Glomerular endothelial cell (primary cell): Measurements from ENCODE around the gene ADRM1. TPM values are rescaled to one million over a fixed set of nuclear protein-coding genes. Genes with fewer than 3 reads are reported as not detected.

ENCODE experiments used
- DNase-seq: peaks from one replicate; pipeline ENCODE4 v3.0.0-alpha.2; 2011; ENCODE audit warnings: low read depth, low spot score; ENCODE audit errors: extremely low read depth
- total RNA-seq: library from RNA; depleted of rRNA; stranded (reverse); fragments of >200 nt; gene quantifications from 2 replicates; pipeline ENCODE4 v1.2.3, GENCODE V29; 2015

The ADRM1 gene
- 197 and 227 TPM in 2 replicates for total RNA-seq

DNA sequence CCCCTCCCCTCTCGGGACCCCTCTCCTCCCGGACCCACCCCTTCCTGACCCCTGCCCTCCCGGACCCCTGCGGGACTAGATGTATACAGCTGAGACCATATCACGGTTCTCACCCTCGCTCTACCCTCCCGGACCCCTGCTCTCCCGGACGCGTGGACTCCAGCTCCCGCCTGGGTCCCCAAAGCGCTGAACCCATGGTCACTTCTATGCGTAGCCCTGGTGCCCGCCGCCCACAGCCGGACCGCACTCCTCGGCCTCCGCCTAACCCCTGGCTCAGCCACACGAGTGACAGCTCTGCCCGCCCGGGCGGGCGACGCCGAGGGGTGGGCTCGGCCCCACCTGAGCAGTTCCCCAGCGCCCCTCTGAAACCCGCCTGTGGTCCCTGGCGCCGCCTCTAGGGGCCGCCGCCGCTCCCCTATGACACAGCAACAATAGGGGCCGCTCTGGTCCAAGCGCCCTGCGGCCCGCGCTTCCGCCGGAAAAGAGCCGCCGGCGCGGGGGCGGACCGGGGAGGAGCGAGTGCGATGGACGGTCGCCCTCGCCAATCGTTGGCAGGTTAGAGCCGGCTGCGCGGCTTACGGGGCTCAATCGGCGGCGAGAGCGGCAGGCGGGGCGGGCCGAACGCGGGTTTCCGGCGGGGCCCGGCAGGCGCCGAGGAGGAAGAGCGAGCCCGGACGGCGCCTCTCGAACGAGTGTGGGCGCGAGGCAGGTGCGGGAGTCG, at the start of gene ADRM1:
ADRM1 (plus strand) TSS at position 657 of the 721 bp plus-strand sequence. CDS start 572 bp downstream, outside the sequence.
- peak; percentile 37 for DNase-seq

DNA sequence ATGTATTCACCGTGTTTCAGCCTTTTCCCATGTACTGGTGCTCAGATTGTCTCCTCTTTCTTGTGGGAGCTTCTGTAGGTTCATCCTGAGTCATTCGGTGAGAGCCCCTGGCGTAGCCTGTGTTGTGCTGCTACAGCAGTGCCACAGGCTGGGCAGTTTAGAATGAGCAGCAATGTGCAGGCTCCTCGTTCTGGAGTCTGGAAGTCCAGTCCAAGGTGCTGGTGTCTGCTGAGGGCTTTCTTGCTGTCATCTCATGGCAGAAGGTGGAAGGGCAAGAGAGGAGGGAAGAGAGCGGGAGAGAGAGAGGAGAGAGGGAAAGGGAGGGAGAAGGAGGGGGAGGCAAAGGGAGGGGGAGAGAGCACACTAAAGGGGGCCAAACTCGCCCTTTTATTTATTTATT, 49.4 kb upstream of the ADRM1 start:
- no peak for DNase-seq

DNA sequence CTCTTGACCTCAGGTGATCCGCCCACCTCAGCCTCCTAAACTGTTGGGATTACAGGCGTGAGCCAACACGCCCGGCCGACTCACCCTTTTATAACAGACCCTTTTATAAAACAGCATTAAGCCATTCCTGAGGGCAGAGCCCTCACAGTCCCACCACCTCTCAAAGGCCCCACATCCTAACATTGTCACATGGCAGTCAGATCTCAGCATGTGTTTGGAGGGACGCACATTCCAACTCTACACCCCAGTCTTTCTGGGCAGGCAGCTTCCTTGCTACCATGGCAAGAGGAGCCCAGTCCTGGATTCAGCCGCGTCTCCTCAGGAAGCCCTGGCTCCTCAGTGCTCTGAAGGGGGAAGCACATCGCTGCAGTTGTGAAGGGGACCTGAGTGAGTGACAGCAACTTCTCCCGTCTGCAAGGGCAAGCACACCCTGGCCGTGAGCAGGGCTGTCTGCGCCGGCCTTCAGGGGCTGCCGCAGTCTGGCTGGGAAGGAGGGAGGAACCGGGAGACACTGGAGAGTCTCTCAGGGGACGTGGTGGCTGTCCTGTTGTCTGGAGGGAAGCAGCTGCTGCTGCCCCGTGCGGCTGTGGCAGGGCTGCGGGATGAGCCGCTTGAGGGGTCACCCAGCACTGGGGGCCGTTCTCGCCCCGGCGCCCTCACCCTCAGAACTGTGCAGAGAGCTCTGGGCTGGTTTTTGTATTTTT, 48.6 kb upstream of the ADRM1 start:
- DNase-seq: no peak

- no peak for DNase-seq
Measured at GRCh38 chr20:62255976-62256375, 46.8 kb upstream of the ADRM1 start.

DNA sequence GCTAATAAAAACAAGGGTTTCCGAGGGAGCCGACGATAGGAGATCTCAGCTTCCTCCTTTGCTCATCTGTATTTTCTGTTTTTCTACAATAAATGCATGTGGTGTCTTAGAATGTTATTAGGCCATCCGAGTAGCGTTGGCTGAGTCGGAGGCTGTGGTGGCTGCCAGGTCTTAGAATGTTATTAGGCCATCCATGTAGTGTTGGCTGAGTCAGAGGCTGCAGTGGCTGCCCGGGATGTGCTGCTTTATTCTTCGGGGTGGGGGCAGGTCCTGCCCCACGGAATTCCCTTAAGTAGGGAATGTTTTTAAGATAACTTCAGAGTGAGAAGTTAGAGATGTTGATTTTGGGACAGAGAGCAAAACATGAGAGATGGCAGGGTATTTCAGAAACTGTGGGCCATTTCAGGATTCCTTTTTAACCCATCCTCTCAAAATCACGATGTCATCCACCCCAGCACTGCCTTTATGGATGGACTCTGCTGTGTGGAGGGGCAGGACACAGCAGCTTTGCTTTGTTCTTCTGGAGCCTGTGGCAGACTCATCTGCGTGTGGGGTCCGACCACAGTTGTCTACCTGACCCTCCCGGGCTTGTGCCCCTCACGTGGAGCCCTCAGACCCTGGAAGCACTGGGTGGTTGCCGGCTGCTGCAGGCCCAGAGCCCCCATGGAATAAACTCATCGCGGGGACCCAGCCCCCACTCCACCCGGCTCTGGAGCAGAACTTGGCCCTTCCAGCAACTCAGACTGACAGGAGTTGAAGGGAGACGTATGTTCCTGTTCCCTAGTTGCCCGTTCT, 44.1 kb upstream of the ADRM1 start:
- DNase-seq: no peak

DNA sequence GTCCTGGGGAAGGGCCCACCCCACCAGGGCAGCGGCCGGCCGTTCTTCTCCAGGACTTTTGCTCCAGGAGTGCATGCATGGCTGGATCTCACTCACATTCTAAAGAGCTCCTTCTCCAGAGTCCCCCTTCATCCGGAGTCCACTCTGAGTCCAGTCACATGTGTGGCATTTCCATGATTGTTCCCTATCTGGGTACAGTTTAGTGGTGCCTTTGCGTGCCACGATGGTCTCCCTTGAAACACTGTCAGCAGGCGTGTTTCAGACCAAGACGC, 43.6 kb upstream of the ADRM1 start:
- no peak for DNase-seq

- DNase-seq: no peak
Measured at GRCh38 chr20:62262064-62262463, 40.7 kb upstream of the ADRM1 start.

- no peak for DNase-seq
Measured at GRCh38 chr20:62263396-62263795, 39.4 kb upstream of the ADRM1 start.

GRCh38 chr20:62265365-62265764, 37.4 kb upstream of the ADRM1 start:
- DNase-seq: no peak

GRCh38 chr20:62266340-62266739, 36.5 kb upstream of the ADRM1 start:
- DNase-seq: no peak

GRCh38 chr20:62266851-62267250, 35.9 kb upstream of the ADRM1 start:
- no peak for DNase-seq

DNA sequence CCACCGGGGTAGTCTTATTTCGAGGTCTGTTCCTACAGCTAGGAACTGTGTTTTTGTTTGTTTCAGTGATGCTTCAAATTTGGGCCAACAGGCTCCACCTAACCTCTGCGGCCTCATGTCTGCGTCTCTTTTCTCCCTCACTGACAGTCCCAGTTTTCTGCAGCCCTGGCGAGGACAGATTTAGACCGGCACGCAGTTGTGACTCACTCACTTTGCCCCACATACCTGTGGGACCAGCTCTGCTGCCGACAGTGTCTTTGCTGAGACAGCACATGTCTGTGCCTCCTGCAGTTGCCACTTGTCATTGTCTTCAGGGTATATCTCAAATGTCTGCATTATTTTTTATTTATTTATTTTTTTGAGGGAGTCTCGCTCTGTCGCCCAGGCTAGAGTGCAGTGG, 35.3 kb upstream of the ADRM1 start:
- DNase-seq: no peak

DNA sequence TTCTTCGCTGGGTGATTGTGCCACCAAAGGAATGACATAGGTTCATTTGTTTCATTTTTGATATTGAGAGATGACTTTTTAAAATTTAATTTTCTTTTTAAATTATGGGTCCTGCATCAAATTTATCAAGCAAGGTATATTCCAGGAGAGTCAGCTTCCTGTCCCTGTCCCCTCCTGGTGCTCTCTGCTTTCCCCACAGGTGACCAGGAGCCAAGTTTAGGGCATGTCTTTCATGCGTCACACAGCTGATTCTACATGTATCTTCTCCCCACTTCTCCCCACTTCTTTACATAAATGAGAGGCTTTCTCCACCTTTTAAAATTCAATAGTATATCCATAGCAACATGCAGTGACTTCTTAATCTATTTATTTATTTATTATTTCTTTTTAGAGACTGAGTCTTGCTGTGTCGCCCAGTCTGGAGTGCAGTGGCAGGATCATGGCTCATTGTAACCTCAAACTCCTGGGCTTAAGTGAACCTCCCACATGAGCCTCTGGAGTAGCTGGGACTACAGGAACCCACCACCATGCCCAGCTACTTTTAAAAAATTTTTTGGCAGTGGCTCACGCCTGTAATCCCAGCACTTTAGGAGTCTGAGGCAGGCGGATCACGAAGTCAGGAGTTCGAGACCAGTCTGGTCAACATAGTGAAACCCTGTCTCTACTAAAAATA, 34.4 kb upstream of the ADRM1 start:
- no peak for DNase-seq

DNA sequence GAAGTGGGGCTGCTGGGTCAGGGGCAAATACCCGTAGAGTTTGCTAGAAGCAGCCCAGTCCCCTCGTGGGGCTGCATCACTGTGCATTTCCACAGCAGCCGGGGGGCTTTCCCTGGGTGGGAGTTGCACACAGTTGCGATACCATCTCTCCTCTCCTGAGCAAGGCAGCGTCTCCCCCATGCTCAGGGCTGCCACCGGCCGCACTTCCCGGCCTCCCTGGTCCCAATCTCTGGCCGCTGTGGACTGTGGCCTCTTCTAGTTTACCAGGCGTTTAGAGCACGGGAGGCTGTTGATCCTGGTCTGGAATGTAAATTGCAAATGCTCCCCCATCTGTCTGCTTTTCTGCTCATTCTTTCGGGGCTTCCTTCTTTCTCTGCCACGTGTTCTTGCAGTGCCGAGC, 33.4 kb upstream of the ADRM1 start:
- no peak for DNase-seq

DNA sequence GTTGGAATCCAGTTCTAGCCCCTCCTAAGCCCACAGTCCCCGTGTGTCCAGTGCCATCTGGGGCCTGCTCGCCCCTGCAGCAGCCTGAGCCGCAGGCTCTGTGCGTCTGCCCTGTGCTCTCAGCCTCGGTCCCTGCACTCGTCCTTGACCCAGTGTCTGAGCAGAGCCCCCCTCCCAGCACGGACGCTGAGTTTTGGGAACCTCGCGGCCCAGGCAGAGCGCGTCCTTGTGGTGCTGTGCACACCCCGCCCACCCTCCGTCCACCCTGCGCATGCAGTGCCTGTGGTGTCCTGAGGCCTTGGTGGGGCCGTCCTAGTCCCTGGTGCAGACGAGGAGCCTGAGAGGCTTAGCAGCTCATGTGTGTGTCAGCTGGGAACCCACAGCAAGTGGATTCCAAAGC, 32.9 kb upstream of the ADRM1 start:
- no peak for DNase-seq

DNA sequence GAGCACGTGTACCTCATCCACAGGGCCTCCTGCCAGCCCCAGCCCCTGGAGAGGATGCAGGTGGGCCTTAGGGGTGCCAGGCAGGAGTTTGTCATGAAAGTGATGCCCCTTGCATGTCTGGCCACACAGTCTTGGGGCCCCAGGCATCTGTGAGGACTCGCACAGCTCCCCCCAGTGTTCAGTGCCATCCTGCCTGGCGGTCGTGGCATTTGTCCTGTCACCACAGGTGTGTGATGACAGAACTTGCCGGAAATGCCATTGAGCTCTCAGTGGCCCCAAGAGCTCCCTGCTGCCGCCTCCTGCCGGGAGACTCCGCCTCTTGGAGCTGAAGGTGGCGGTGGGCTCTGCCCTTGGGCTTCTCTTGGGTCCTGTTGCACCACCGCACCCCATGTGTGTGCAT, 30.6 kb upstream of the ADRM1 start:
- DNase-seq: no peak

DNA sequence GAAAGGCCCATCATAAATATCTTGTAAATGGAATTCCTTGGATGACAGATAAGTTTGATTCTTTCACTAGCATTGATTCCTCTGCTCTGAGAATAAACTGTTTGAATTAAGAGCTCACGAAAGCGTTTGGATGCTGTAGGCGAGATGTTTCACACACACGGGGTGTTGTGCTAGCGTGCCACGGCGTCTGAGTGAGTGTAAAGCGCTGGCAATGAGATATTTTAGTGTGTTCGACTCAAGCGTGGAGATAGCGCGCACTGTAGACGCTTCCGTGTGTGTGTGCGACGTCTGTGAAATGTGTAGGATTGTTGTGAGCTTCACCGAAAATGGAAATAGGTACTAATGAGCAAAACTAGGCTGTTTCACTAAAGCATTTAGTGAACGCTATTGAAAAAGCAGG, 29.4 kb upstream of the ADRM1 start:
- DNase-seq: no peak

- DNase-seq: no peak
Measured at GRCh38 chr20:62274332-62274950, 28.4 kb upstream of the ADRM1 start.

DNA sequence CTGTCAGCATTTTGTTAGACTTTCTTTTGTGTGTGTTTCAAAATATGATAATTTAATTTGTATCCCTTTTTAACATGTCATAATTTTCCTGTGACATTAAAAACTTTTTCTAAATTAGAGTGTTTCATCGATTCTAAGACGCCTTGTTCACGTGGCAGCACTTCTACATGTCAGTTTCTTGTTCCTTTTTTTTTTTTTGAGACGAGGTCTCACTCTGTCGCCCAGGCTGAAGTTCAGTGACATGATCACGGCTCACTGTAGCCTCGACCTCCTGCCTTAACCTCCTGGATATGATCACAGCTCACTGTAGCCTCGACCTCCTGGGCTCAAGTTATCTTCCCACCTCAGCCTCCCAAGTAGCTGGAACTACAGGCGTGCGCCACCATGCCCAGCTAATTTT, 27.6 kb upstream of the ADRM1 start:
- DNase-seq: no peak

DNA sequence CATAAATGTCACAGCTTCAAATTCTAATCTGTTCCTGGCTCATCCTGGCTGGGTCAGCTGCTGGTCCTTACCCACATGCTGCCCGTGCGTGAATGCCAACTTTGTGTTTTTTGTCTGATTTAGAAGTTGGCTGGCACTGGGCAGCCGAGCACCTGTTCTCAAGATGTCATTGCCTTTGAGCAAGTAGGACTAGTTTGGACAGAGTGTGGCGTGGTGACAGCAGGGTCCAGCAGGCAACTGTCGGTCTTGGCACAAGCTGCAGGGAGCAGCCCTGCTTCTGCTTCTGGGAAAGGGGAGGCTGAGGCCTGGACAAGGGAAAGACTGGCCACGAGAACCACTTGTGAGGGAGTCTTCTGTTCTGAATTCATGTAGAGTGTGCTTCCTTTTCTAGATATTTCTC, 26.4 kb upstream of the ADRM1 start:
- no peak for DNase-seq

- DNase-seq: no peak
Measured at GRCh38 chr20:62277253-62277652, 25.5 kb upstream of the ADRM1 start.
